HepG2 (cell line): Measurements from ENCODE around the gene INSIG1. TPM values are rescaled to one million over a fixed set of nuclear protein-coding genes. Genes with fewer than 3 reads are reported as not detected.

Source experiments
- ATAC-seq: fragments of 200-7000 bp; cut with Tn5 transposase; 3 replicates; pipeline ENCODE4 v1.9.1; 2020; ENCODE audit warnings: mild to moderate bottlenecking, moderate library complexity
- BruUV-seq: library from RNA; stranded (reverse); fragments of 400-500 nt; replicated peaks from 2 replicates; lab custom pipeline; 2021; lab: Mats Ljungman, UMichigan
- CTCF ChIA-PET: fragments of 300-600 bp; formaldehyde crosslinking; extraction: SDS; loops from one replicate; lab custom pipeline; 2021; ENCODE audit warnings: low total read pairs, inconsistent platforms, low intra/inter-chr PET ratio; lab: Yijun Ruan, JAX
- POLR2A ChIA-PET: fragments of 350-600 bp; sonication (Branson Sonifier 250); formaldehyde crosslinking; loops from one replicate; lab custom pipeline; 2020; ENCODE audit warnings: antibody characterized with exemption, inconsistent platforms; lab: Yijun Ruan, JAX
- DNase-seq: peaks from one replicate; pipeline ENCODE4 v3.0.0-alpha.2; 2015; ENCODE audit warnings: low spot score
- FAIRE-seq: peaks from 3 replicates; lab custom pipeline; 2011; peaks lifted over from hg19 to GRCh38; lab: Jason Lieb, UNC
- H2AFZ ChIP-seq: one replicate; pipeline ENCODE4 v1.6.1; 2011; ENCODE audit warnings: low read length, inconsistent platforms
- H3K27ac ChIP-seq: fragments of 300-600 bp; 3 replicates; pipeline ENCODE4 v1.8.0; 2011; ENCODE audit warnings: mixed run types, mild to moderate bottlenecking, mixed read lengths, low read length, inconsistent platforms; ENCODE audit not compliant: insufficient read depth; ENCODE audit errors: extremely low read length
- H3K27me3 ChIP-seq, 2 experiments: fragments of 200-600 bp in 1 of 2; 2 replicates in 1 of 2; 3 replicates in 1 of 2; pipeline versions ENCODE4 v1.6.0 to v1.8.0; 2011; ENCODE audit warnings: low read length in 2 of 2, mild to moderate bottlenecking in 2 of 2, moderate library complexity in 2 of 2, inconsistent platforms in 1 of 2; ENCODE audit not compliant: insufficient read depth in 2 of 2, control insufficient read depth in 1 of 2
- H3K36me3 ChIP-seq, 2 experiments: fragments of 200-600 bp in 1 of 2; replicated peaks in 1 of 2; 2 replicates in 1 of 2; 3 replicates in 1 of 2; pipeline versions ENCODE4 v1.5.1 to v1.8.0; 2011; ENCODE audit warnings: low read length in 2 of 2, inconsistent platforms in 1 of 2; ENCODE audit not compliant: insufficient read depth in 2 of 2, control insufficient read depth in 1 of 2
- H3K4me1 ChIP-seq: 2 replicates; pipeline ENCODE4 v1.5.1; 2012; ENCODE audit warnings: low read length, inconsistent platforms; ENCODE audit not compliant: insufficient read depth
- H3K4me2 ChIP-seq: 2 replicates; pipeline ENCODE4 v1.6.0; 2011; ENCODE audit warnings: low read depth, low read length, inconsistent platforms
- H3K4me3 ChIP-seq, 3 experiments: fragments of 200-600 bp in 1 of 3; sonication (generic), shearing (Covaris generic) in 1 of 3; replicated peaks in 1 of 3; 2 replicates each; pipeline ENCODE4 v1.5.1; 2011 to 2016; ENCODE audit warnings: low read length in 3 of 3, inconsistent platforms in 2 of 3, low read depth in 2 of 3, mild to moderate bottlenecking in 2 of 3, control low read depth in 1 of 3, mixed read lengths in 1 of 3; ENCODE audit not compliant: insufficient read depth in 1 of 3
- H3K79me2 ChIP-seq: one replicate; pipeline ENCODE4 v1.6.1; 2011; ENCODE audit warnings: low read length, inconsistent platforms; ENCODE audit not compliant: insufficient read depth
- H3K9ac ChIP-seq: 2 replicates; pipeline ENCODE4 v1.6.0; 2011; ENCODE audit warnings: mild to moderate bottlenecking, low read depth, low read length, inconsistent platforms; ENCODE audit not compliant: insufficient read depth
- H3K9me3 ChIP-seq: 2 replicates; pipeline ENCODE4 v1.5.1; 2012; ENCODE audit warnings: mild to moderate bottlenecking, low read length
- H4K20me1 ChIP-seq: 2 replicates; pipeline ENCODE4 v1.6.0; 2011; ENCODE audit warnings: inconsistent platforms, mild to moderate bottlenecking, low read length, moderate library complexity; ENCODE audit not compliant: insufficient read depth
- ARNT ChIP-seq: fragments of 450-650 bp; IDR thresholded peaks from 2 replicates; pipeline ENCODE4 v1.6.1; 2017
- ATF7-NPFF ChIP-seq: sonication (generic); formaldehyde crosslinking; IDR thresholded peaks from 2 replicates; pipeline ENCODE4 v1.8.1; 2023; ENCODE audit warnings: mild to moderate bottlenecking, low read depth, missing genetic modification reagents, moderate library complexity
- CBX5 ChIP-seq: sonication (generic); formaldehyde crosslinking; IDR thresholded peaks from 2 replicates; pipeline ENCODE4 v1.4.0; 2020; ENCODE audit warnings: missing genetic modification reagents, borderline replicate concordance
- NFE2 ChIP-seq: sonication (generic); formaldehyde crosslinking; IDR thresholded peaks from 2 replicates; pipeline ENCODE4 v1.4.0; 2020; ENCODE audit warnings: missing genetic modification reagents
- PLRG1 ChIP-seq: fragments of 450-650 bp; conservative IDR thresholded peaks from 2 replicates; pipeline ENCODE4 v1.6.1; 2016
- RBM22 ChIP-seq: fragments of 200-400 bp; formaldehyde crosslinking; optimal IDR thresholded peaks from 2 replicates; pipeline ENCODE3; 2017; ENCODE audit warnings: mild to moderate bottlenecking, low read length, moderate library complexity
- SRSF9 ChIP-seq: fragments of 200-400 bp; formaldehyde crosslinking; IDR thresholded peaks from 2 replicates; pipeline ENCODE4 v1.6.1; 2018; ENCODE audit warnings: borderline replicate concordance, mild to moderate bottlenecking, low read depth, low read length; ENCODE audit not compliant: insufficient read depth, poor library complexity, severe bottlenecking
- in situ Hi-C: cut with HindIII; loops from 2 replicates; pipeline ENCODE4 v1.10.0; 2017; ENCODE audit warnings: low pct_unique_long_range_greater_than_20kb; ENCODE audit not compliant: extremely low pct_ligation_motif_present
- intact Hi-C: fragments of 100-400 bp; cut with micrococcal nuclease; formaldehyde crosslinking; loops from one replicate; pipeline ENCODE4 v1.10.0; 2022; ENCODE audit not compliant: unreplicated experiment
- polyA plus RNA-seq, 8 experiments: library from polyadenylated mRNA; depleted of rRNA in 3 of 8; stranded (reverse) in 7 of 8; unstranded in 1 of 8; fragments of >200 nt; fragmentation: Illumina TruSeq in 4 of 8; extraction: Trizol in 4 of 8; gene quantifications; 2 replicates each; pipeline versions ENCODE4 v1.2.1 to v1.2.3, GENCODE V29; 2011 to 2016; ENCODE audit warnings: low read depth in 4 of 8, missing spikeins in 1 of 8, mixed read lengths in 1 of 8; ENCODE audit not compliant: insufficient read depth in 1 of 8
- total RNA-seq, 5 experiments: library from RNA; depleted of rRNA; stranded (reverse); fragments of >200 nt; fragmentation: Illumina TruSeq; extraction: Trizol; gene quantifications; 2 replicates each; pipeline ENCODE4 v1.2.3, GENCODE V29; 2016; ENCODE audit warnings: low read depth in 1 of 5
- TF ChIP-seq, protein P1 (sequence below): sonication (generic); formaldehyde crosslinking; IDR thresholded peaks from 2 replicates; pipeline ENCODE4 v1.4.0; 2020; ENCODE audit warnings: missing genetic modification reagents, borderline replicate concordance
- TF ChIP-seq, protein P2 (sequence below): sonication (generic); formaldehyde crosslinking; IDR thresholded peaks from 2 replicates; pipeline ENCODE4 v1.8.1; 2023; ENCODE audit warnings: mild to moderate bottlenecking, missing genetic modification reagents

INSIG1 gene
- total and polyA plus RNA-seq, 2 of the 13 experiments (the other 11 are each of a cell fraction or from before 2014, with no cell fraction given) = 0.07 to 0.11 TPM

DNA sequence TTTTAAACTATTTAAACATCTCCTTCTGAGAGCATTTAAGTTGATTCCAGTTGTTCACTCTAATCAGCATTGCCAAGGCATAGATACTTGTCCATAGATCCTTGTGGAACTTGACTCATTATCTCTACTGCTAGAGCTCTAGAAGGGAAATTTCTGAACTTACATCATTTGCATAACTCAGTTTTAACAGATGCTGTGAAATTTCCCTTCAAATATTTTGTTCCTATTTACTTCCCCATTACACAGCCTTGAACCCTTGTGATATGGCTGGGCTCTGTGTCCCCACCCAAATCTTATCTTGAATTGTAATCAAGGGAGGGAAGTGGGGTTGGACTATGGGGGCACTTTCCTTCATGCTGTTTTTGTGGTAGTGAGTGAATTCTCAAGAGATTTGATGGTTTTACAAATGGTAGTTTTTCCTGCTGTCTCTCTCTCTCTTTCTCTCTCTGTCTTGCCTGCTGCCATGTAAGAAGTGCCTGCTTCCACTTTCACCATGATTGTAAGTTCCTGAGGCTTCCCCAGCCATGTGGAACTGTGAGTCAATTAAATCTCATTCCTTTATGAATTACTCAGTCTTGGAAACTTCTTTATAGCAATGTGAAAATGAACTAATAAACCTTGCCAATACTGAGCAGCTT lies 25.4 kb downstream of the INSIG1 start:
- Histone ChIP-seq H3K9me3 (no peaks in the 10 kb centered on the region), H2AFZ (no peak overlapping the region), H3K27me3 (peaks cover 0 to 15% of the 10 kb centered on the region in 2 experiments; a peak in 2 of 5 replicates), H4K20me1 (no peaks in the 10 kb centered on the region), H3K9ac (no peak overlapping the region), H3K4me2 (no peak overlapping the region), H3K27ac (no peak overlapping the region), H3K36me3 (no peaks in the 10 kb centered on the region), H3K79me2 (no peaks in the 10 kb centered on the region), H3K4me3 (no peak overlapping the region), H3K4me1 (no peaks in the 10 kb centered on the region)
- ChIA-PET POLR2A (no interaction called here), CTCF (no interaction called here)
- no peak for DNase-seq
- TF ChIP-seq RBM22 (no peak), NFE2 (no peak), ATF7-NPFF (CRISPR knock-in tag) (no peak), PLRG1 (no peak), SRSF9 (no peak), ARNT (no peak), CBX5 (CRISPR knock-in tag) (no peak)
- TF ChIP-seq, protein P1, sequence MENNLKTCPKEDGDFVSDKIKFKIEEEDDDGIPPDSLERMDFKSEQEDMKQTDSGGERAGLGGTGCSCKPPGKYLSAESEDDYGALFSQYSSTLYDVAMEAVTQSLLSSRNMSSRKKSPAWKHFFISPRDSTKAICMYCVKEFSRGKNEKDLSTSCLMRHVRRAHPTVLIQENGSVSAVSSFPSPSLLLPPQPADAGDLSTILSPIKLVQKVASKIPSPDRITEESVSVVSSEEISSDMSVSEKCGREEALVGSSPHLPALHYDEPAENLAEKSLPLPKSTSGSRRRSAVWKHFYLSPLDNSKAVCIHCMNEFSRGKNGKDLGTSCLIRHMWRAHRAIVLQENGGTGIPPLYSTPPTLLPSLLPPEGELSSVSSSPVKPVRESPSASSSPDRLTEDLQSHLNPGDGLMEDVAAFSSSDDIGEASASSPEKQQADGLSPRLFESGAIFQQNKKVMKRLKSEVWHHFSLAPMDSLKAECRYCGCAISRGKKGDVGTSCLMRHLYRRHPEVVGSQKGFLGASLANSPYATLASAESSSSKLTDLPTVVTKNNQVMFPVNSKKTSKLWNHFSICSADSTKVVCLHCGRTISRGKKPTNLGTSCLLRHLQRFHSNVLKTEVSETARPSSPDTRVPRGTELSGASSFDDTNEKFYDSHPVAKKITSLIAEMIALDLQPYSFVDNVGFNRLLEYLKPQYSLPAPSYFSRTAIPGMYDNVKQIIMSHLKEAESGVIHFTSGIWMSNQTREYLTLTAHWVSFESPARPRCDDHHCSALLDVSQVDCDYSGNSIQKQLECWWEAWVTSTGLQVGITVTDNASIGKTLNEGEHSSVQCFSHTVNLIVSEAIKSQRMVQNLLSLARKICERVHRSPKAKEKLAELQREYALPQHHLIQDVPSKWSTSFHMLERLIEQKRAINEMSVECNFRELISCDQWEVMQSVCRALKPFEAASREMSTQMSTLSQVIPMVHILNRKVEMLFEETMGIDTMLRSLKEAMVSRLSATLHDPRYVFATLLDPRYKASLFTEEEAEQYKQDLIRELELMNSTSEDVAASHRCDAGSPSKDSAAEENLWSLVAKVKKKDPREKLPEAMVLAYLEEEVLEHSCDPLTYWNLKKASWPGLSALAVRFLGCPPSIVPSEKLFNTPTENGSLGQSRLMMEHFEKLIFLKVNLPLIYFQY (CRISPR knock-in tag) = no peak
- TF ChIP-seq, protein P2, sequence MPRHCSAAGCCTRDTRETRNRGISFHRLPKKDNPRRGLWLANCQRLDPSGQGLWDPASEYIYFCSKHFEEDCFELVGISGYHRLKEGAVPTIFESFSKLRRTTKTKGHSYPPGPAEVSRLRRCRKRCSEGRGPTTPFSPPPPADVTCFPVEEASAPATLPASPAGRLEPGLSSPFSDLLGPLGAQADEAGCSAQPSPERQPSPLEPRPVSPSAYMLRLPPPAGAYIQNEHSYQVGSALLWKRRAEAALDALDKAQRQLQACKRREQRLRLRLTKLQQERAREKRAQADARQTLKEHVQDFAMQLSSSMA (CRISPR knock-in tag) = no peak
- intact Hi-C loops (no loop called here), in situ Hi-C loops (no loop called here)
- no peak for ATAC-seq
- no TSS peak for BruUV-seq
- no peak for FAIRE-seq
